Gastroesophageal sphincter (tissue), 4 donors: ENCODE measurements around the gene FAM114A2. TPM values are rescaled to one million over a fixed set of nuclear protein-coding genes. Genes with fewer than 3 reads are reported as not detected.

Source experiments
- ATAC-seq: fragments of 150-250 bp; one replicate; pipeline ENCODE4 v1.9.1; 2016; ENCODE audit warnings: mild to moderate bottlenecking, moderate library complexity
- H3K27ac ChIP-seq, 4 donors: fragments of 200-600 bp; sonication (generic) in 3 of 4; 1 replicate in 3 of 4; 2 replicates in 1 of 4; pipeline ENCODE4 v1.5.1; 2016 to 2019
- H3K27me3 ChIP-seq: fragments of 200-600 bp; sonication (generic); one replicate; pipeline ENCODE4 v1.5.1; 2019
- H3K36me3 ChIP-seq, 2 donors: fragments of 200-600 bp; sonication (generic); one replicate each; pipeline ENCODE4 v1.5.1; 2019; ENCODE audit warnings: control low read depth in 1 of 2
- H3K4me1 ChIP-seq, 3 donors: fragments of 200-600 bp; sonication (generic); 1 replicate in 2 of 3; 2 replicates in 1 of 3; pipeline ENCODE4 v1.5.1; 2016 to 2019; ENCODE audit warnings: control low read depth in 2 of 3
- H3K4me3 ChIP-seq, 2 donors: fragments of 200-600 bp; sonication (generic); one replicate each; pipeline ENCODE4 v1.5.1; 2019; ENCODE audit warnings: mild to moderate bottlenecking in 1 of 2, moderate library complexity in 1 of 2
- H3K9me3 ChIP-seq, 3 donors: fragments of 200-600 bp; sonication (generic); one replicate each; pipeline ENCODE4 v1.5.1; 2017 to 2019; ENCODE audit warnings: control low read depth in 2 of 3
- EP300 ChIP-seq: sonication (generic); formaldehyde crosslinking; IDR thresholded peaks from one replicate; pipeline ENCODE4 v1.6.1; 2017; ENCODE audit warnings: antibody characterized with exemption, mild to moderate bottlenecking
- POLR2A ChIP-seq, 2 donors: fragments of 450-650 bp; IDR thresholded peaks; one replicate each; pipeline ENCODE4 v1.6.1; 2017; ENCODE audit warnings: antibody characterized with exemption in 2 of 2, mild to moderate bottlenecking in 2 of 2, moderate library complexity in 1 of 2
- POLR2AphosphoS5 ChIP-seq: sonication (generic); formaldehyde crosslinking; IDR thresholded peaks from one replicate; pipeline ENCODE4 v1.6.1; 2017; ENCODE audit warnings: antibody characterized with exemption
- WGBS, 2 donors: methylation state at CpG; one replicate each; pipeline ENCODE4 v1.1.5; 2018; ENCODE audit warnings: low coverage in 1 of 2; 5-methylcytosine and 5-hydroxymethylcytosine counted together
- total RNA-seq, 4 donors: library from RNA; depleted of rRNA; stranded (reverse); fragments of >200 nt; gene quantifications; one replicate each; pipeline ENCODE4 v1.1.0, GENCODE V29; 2016
- TF ChIP-seq, protein P1 (sequence below), 4 experiments: fragments of 200-600 bp in 2 of 4; fragments of 450-650 bp in 2 of 4; sonication (generic) in 1 of 4; IDR thresholded peaks; one replicate each; pipeline ENCODE4 v1.5.1; 2017 to 2019; ENCODE audit warnings: antibody characterized with exemption in 4 of 4, mild to moderate bottlenecking in 2 of 4, moderate library complexity in 2 of 4

FAM114A2 gene
- total RNA-seq, 4 donors from 2014 or later = 16.2 to 17.9 (median 17.6) TPM

- no peaks in the 10 kb centered on the region for H3K9me3 ChIP-seq
- 67 to 80% methylated on average over 1 to 2 of the region's 2 CpGs for WGBS, 2 donors
- H3K27me3 ChIP-seq = no peaks in the 10 kb centered on the region
- no peak overlapping the region for H3K27ac ChIP-seq
- H3K4me1 ChIP-seq = peaks cover 0 to 12% (median 0%) of the 10 kb centered on the region in 3 donors
- H3K4me3 ChIP-seq = no peak overlapping the region
- TF ChIP-seq POLR2A (IDR thresholded peaks at IDR 0.05) (no peak), EP300 (no peak), POLR2AphosphoS5 (no peak)
- TF ChIP-seq, protein P1, sequence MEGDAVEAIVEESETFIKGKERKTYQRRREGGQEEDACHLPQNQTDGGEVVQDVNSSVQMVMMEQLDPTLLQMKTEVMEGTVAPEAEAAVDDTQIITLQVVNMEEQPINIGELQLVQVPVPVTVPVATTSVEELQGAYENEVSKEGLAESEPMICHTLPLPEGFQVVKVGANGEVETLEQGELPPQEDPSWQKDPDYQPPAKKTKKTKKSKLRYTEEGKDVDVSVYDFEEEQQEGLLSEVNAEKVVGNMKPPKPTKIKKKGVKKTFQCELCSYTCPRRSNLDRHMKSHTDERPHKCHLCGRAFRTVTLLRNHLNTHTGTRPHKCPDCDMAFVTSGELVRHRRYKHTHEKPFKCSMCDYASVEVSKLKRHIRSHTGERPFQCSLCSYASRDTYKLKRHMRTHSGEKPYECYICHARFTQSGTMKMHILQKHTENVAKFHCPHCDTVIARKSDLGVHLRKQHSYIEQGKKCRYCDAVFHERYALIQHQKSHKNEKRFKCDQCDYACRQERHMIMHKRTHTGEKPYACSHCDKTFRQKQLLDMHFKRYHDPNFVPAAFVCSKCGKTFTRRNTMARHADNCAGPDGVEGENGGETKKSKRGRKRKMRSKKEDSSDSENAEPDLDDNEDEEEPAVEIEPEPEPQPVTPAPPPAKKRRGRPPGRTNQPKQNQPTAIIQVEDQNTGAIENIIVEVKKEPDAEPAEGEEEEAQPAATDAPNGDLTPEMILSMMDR (IDR thresholded peaks at IDR 0.05) = no peak
- no peak for ATAC-seq
- peaks cover 2 to 50% of the 10 kb centered on the region in 2 donors for H3K36me3 ChIP-seq
Measured at GRCh38 chr5:154055201-154055600, 16.5 kb upstream of the FAM114A2 start.

- ATAC-seq = no peak
- no peaks in the 10 kb centered on the region for H3K9me3 ChIP-seq
- peaks cover 2 to 58% of the 10 kb centered on the region in 2 donors for H3K36me3 ChIP-seq
- TF ChIP-seq EP300 = no peak
- TF ChIP-seq, protein P1 (IDR thresholded peaks at IDR 0.05) = no peak
- no peak for TF ChIP-seq POLR2A (IDR thresholded peaks at IDR 0.05)
- no peak for TF ChIP-seq POLR2AphosphoS5
- 78 to 88% methylated on average over 3 to 4 of the region's 4 CpGs for WGBS, 2 donors
- peaks cover 0 to 14% (median 3%) of the 10 kb centered on the region in 3 donors for H3K4me1 ChIP-seq
- no peak overlapping the region for H3K4me3 ChIP-seq
- H3K27ac ChIP-seq = no peak overlapping the region
- H3K27me3 ChIP-seq = no peaks in the 10 kb centered on the region
Measured at GRCh38 chr5:154053468-154053867, 14.8 kb upstream of the FAM114A2 start.

DNA sequence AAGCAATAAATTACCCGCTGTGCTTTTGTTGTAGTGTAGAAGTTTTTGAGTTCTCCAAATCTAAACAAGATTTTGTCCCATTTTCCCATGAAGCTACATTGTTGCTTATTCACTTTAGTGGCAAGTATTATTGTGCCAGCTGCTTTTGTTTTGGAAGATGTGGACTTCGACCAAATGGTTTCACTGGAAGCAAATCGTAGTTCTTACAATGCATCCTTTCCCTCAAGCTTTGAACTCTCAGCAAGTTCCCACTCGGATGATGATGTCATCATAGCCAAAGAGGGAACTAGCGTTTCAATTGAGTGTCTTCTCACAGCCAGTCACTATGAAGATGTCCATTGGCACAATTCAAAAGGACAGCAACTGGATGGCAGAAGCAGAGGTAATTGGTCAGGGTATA is 10.9 kb upstream of the FAM114A2 start:
- Histone ChIP-seq H3K4me3 (no peak overlapping the region), H3K4me1 (peaks cover 0 to 23% (median 3%) of the 10 kb centered on the region in 3 donors), H3K27me3 (no peaks in the 10 kb centered on the region), H3K9me3 (no peaks in the 10 kb centered on the region), H3K36me3 (peaks cover 2 to 53% of the 10 kb centered on the region in 2 donors), H3K27ac (no peak overlapping the region)
- no peak for TF ChIP-seq EP300
- no peak for TF ChIP-seq POLR2A (IDR thresholded peaks at IDR 0.05)
- TF ChIP-seq, protein P1 (IDR thresholded peaks at IDR 0.05) = no peak
- no peak for TF ChIP-seq POLR2AphosphoS5
- WGBS, 2 donors = 83 to 89% methylated on average over 3 to 5 of the region's 5 CpGs
- no peak for ATAC-seq

DNA sequence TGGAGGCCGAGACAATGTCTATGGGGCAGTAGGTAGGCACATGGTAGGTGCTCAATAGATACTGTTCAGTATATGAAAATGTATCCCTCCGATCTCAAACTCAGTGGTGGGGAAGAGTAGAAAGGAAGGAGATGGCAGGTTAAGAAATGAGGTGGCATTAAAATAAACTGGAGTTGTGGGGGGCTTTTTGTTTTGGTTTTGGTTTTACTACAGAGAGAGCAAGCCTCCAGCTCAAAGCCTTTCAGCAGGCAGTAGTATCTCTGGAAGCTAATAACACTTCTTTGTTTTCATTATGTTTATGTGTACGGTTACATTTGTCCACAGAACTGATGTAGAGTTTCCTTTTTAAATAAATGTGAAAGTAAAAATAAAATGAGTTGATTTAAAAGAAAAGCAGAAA is 8.6 kb upstream of the FAM114A2 start:
- H3K4me3 ChIP-seq = no peak overlapping the region
- WGBS, 2 donors = 87 to 92% methylated on average over 3 of the region's 3 CpGs
- H3K27me3 ChIP-seq = no peaks in the 10 kb centered on the region
- TF ChIP-seq, protein P1 (IDR thresholded peaks at IDR 0.05) = no peak
- TF ChIP-seq EP300 (no peak), POLR2A (IDR thresholded peaks at IDR 0.05) (no peak), POLR2AphosphoS5 (no peak)
- no peak for ATAC-seq
- H3K9me3 ChIP-seq = no peaks in the 10 kb centered on the region
- H3K36me3 ChIP-seq = peaks cover 0 to 31% of the 10 kb centered on the region in 2 donors
- peaks cover 0 to 47% (median 3%) of the 10 kb centered on the region in 3 donors for H3K4me1 ChIP-seq
- no peak overlapping the region for H3K27ac ChIP-seq

DNA sequence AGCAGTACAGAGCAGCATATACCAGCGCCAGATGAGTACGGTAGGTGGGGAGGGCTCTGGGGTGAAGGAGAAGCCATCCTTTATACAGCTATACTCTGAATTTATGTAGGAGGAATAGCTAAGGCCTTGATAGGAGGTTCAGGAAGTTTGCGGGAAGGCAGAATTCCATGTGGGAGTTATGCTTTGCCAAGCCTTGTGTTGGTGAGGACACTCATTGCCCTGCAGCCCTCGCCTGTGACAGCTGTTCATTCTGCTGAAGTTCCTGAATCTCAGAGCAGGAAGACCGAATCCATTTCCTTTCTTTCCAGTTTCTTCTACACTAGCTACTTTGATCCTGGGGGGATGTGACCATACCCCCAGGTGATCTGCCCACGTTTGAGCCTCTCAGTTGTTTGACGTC is 7.8 kb upstream of the FAM114A2 start:
- Histone ChIP-seq H3K4me3 (no peak overlapping the region), H3K27me3 (no peaks in the 10 kb centered on the region), H3K36me3 (peaks cover 0 to 23% of the 10 kb centered on the region in 2 donors), H3K9me3 (no peaks in the 10 kb centered on the region), H3K4me1 (peaks cover 0 to 55% (median 3%) of the 10 kb centered on the region in 3 donors), H3K27ac (no peak overlapping the region)
- TF ChIP-seq POLR2A (IDR thresholded peaks at IDR 0.05) (no peak), EP300 (no peak), POLR2AphosphoS5 (no peak)
- TF ChIP-seq, protein P1 (IDR thresholded peaks at IDR 0.05) = no peak
- 75 to 81% methylated on average over 3 to 7 of the region's 7 CpGs for WGBS, 2 donors
- no peak for ATAC-seq
